K562 (cell line): ENCODE measurements around the gene SLC7A9. TPM values are rescaled to one million over a fixed set of nuclear protein-coding genes. Genes with fewer than 3 reads are reported as not detected.

Experiments
- C11orf30 ChIP-seq: fragments of 450-650 bp; IDR thresholded peaks from 2 replicates; pipeline ENCODE4 v1.6.1; 2016; ENCODE audit warnings: low read depth, mild to moderate bottlenecking
- ETV5 ChIP-seq: sonication (generic); formaldehyde crosslinking; IDR thresholded peaks from 2 replicates; pipeline ENCODE4 v1.4.0; 2020; ENCODE audit warnings: low read depth, mild to moderate bottlenecking, missing genetic modification reagents
- MGA ChIP-seq: fragments of 450-650 bp; IDR thresholded peaks from 2 replicates; pipeline ENCODE4 v1.6.1; 2016; ENCODE audit warnings: mild to moderate bottlenecking, moderate library complexity
- NCOA2 ChIP-seq, 2 experiments: fragments of 450-650 bp; IDR thresholded peaks; 2 replicates each; pipeline ENCODE4 v1.6.1; 2018; ENCODE audit warnings: mild to moderate bottlenecking in 2 of 2, moderate library complexity in 1 of 2; ENCODE audit not compliant: partially characterized antibody in 2 of 2
- POLR3A ChIP-seq: IDR thresholded peaks from 2 replicates; pipeline ENCODE4 v1.6.1; 2011; ENCODE audit warnings: borderline replicate concordance, mild to moderate bottlenecking, moderate library complexity; ENCODE audit not compliant: insufficient read length, insufficient read depth; ENCODE audit errors: extremely low read depth
- RFX5 ChIP-seq: IDR thresholded peaks from 2 replicates; pipeline ENCODE4 v1.6.1; 2011; ENCODE audit warnings: low read depth, mild to moderate bottlenecking, improper control_type of control experiment, low read length
- ZNF217 ChIP-seq: sonication (generic); formaldehyde crosslinking; IDR thresholded peaks from 2 replicates; pipeline ENCODE4 v1.8.0; 2022; ENCODE audit warnings: mild to moderate bottlenecking, missing genetic modification reagents
- ZNF316 ChIP-seq: fragments of 450-650 bp; IDR thresholded peaks from 2 replicates; pipeline ENCODE4 v1.6.1; 2016
- polyA plus RNA-seq, 8 experiments: library from polyadenylated mRNA; depleted of rRNA in 4 of 8; stranded (reverse) in 5 of 8; unstranded in 3 of 8; fragments of >200 nt; fragmentation: Nextera tagmentation in 2 of 8; fragmentation: Illumina TruSeq in 1 of 8; extraction: Ambion mirVana in 2 of 8; extraction: Trizol in 1 of 8; gene quantifications; 2 replicates each; pipeline versions ENCODE4 v1.2.1 to v1.2.3, GENCODE V29; 2011 to 2014; ENCODE audit warnings: inconsistent platforms in 1 of 8, missing spikeins in 1 of 8
- total RNA-seq, 7 experiments: library from RNA; depleted of rRNA in 6 of 7; stranded (reverse); fragments of >200 nt in 6 of 7; fragmentation: Illumina TruSeq in 2 of 7; extraction: Trizol in 2 of 7; gene quantifications; 2 replicates each; pipeline versions ENCODE4 v1.2.1 to v1.2.3, GENCODE V29; 2011 to 2021; ENCODE audit warnings: low replicate concordance in 1 of 7

The SLC7A9 gene
- total and polyA plus RNA-seq, 9 of the 15 experiments (the other 6 are each of a cell fraction or from before 2014, with no cell fraction given) = not detected

GRCh38 chr19:32911467-32911866, 41.9 kb upstream of the SLC7A9 start (continued):
- TF ChIP-seq ZNF316 (peak; percentile 53; the same call in 1 of the 2 replicates), POLR3A (no peak), NCOA2 (IDR thresholded peaks at IDR 0.05; ENCODE audit: partially characterized antibody in 2 of 2) (no peak), MGA (0 out of 2 replicates have a peak, but pooled peaks have one; percentile 12), ZNF217 (CRISPR knock-in tag) (no peak), RFX5 (no peak), C11orf30 (peak; percentile 65), ETV5 (CRISPR knock-in tag) (no peak)
